ENCODE results near the gene FAM209A.
A peak's percentile ranks its signal among the peaks of the same experiment; 100 is the strongest.
"Not testable (repeated sequence)": the region's sequence is repeated elsewhere in the genome, so short reads cannot be mapped to it uniquely, and the experiment has no call there.

FAM209A gene

DNA sequence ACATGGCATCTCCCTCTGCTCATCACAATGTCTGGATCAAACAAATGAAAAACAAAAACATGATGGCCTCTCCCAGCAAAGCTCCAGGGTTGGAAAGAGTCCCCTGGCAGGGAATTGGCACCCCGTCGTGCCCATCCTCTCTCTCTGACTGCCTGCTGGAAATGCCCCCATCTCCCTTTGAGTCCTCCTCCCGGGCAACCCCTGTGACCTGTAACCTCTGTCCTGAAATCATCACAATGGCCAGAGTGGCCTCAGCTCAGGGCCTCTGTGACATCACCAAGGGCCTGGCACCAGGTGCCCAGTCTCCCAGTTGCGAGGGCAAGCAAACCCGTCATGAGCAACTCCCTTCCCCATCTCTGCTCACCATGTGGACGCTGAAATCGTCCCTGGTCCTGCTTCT, at the start of gene FAM209A:
FAM209A (plus strand) TSS at position 301 of the 400 bp plus-strand sequence; CDS start at position 366, 65 bp downstream.
- not testable (repeated sequence) for DNase-seq

DNA sequence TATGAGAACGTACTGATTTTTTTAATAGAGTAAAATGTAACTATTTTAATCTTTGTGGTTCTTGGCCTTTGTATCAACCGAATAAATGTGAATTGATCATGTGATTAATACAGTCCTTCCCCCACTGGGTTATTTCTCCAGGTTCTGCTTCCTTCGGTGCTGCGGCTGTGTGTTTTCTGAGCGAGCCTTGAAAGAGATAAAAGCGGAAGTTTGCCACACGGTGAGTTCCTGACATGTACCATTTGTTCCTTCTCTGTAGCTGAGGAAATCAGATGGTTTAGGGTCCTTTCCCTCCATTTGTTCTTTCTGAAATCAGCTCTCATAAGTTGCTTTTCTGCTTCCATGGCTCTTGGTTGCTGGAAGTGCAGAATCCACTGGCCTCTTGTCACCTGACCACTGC, 40.6 kb upstream of the FAM209A start:
- DNase-seq: no peak

- no peak for DNase-seq
These were observed 37.3 kb upstream of the FAM209A start for GRCh38 chr20:56487216-56487615.

DNA sequence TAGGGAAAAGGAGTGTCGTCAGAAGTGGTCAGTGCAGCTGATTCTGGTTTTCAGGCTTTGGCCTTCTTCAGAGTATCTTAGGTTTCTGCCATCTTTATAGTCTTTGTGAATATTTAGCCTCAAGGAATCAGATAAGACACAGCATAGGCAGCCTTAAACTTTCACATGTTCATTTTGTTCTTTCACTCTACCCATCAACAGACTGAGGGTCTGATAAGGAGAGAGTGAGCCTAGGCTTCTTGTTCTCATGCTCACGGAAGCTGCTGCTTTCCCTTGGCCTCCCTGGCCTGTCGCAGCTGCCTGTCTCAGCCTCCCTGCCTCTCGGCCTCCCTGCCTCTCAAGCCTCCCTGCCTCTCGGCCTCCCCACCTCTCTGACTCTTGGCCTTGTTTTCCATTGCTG, 36.0 kb upstream of the FAM209A start:
- DNase-seq: no peak

- no peak for DNase-seq
These were observed 23.4 kb upstream of the FAM209A start for GRCh38 chr20:56501116-56501515.

- no peak for DNase-seq
These were observed 20.6 kb upstream of the FAM209A start for GRCh38 chr20:56503916-56504315.

- peak; percentile 22 for DNase-seq
These were observed 20.1 kb upstream of the FAM209A start for GRCh38 chr20:56504373-56505005.

GRCh38 chr20:56506103-56506502, 18.4 kb upstream of the FAM209A start:
- DNase-seq: no peak

DNA sequence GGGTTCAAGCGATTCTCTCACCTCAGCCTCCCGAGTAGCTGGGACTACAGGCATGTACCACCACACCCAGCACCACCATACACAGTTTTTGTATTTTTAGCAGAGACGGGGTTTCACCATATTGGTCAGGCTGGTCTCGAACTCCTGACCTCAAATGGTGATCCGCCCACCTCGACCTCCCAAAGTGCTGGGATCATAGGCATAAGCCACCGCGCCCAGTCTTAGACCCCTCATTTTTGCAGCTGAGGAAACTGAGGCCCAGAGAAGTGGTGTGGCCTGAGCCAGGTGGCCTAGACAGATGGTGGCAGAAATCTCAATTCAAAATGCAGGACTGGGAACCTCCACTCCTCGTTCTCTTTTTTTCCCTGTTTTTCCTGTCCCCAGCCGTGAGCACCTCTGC, 12.6 kb upstream of the FAM209A start:
- DNase-seq: no peak

GRCh38 chr20:56513161-56514150, 11.1 kb upstream of the FAM209A start:
- no peak for DNase-seq

DNA sequence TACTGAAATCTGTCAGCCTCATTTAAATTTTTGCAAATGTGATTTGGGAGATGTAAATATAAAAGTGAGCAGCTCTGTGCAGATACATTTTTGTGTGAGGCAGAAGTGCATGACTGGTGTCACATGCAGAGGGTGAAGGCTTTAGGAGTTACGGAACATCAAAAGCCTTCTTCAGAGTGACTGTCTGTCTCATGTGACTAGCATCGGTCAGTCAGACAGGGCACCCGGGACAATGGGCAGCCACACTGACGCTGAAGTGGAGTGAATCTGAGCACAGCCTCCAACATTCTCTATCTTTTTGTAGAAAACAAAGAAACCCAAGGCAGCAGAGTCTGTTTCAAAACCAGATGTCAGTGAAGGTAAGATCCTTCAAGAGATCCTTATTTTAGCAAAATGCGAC, 7.9 kb upstream of the FAM209A start:
- DNase-seq: no peak

DNA sequence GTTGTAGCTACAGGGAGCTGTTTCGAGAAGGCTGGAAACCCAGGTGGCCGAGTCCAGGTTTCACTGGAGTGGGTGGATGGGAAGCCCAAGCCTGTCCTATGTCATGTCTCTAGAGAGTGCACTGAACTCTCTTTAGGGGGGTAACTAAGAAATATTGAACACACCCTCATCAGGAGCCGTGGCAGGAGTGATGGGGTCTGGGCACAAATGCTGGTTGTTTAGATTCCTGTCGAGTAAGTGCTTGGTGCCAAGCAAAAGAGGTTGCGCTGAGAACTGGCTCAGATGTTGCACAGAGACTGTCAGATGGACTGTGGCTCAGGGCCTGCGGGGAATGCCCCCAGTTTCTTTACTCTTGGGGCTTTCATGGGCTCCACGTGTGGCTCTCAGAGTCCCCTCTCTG, 7.3 kb upstream of the FAM209A start:
- DNase-seq: no peak

DNA sequence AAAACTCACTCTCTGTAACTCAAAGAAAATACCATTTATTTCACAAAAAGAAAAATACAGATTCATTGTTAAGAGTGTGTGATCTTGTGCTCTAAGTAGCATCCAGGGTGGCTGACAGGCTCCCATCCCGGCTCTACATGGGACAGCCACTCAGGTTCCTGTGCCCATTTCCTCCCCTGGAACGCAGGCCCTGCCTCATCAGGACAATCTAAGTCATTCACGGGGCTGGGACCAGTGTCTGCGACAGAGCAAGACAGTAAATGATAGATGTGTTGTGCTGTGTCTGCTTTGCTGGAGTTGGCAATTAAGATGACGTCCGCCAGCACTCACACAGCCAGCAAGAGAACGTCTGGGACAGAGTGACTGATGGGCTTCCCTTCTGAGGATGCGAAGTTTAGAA, 6.9 kb upstream of the FAM209A start:
- DNase-seq: no peak

DNA sequence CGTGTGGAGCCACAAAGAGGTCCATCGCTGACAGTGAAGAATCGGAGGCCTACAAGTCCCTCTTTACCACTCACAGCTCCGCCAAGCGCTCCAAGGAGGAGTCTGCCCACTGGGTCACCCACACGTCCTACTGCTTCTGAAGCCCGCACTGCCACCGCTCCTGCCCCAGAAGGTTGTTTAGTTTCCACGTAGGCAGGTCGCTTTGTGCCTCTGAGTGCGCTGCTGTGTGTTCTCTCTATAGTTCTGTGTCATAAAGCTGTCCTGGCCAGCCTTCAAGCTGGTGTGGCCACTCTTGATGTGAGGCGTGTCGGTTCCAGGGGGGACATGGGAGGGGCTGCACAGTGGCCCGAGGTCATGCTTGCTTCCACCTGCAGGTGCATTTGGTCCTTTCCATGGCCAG, 6.4 kb upstream of the FAM209A start:
- DNase-seq: no peak

DNA sequence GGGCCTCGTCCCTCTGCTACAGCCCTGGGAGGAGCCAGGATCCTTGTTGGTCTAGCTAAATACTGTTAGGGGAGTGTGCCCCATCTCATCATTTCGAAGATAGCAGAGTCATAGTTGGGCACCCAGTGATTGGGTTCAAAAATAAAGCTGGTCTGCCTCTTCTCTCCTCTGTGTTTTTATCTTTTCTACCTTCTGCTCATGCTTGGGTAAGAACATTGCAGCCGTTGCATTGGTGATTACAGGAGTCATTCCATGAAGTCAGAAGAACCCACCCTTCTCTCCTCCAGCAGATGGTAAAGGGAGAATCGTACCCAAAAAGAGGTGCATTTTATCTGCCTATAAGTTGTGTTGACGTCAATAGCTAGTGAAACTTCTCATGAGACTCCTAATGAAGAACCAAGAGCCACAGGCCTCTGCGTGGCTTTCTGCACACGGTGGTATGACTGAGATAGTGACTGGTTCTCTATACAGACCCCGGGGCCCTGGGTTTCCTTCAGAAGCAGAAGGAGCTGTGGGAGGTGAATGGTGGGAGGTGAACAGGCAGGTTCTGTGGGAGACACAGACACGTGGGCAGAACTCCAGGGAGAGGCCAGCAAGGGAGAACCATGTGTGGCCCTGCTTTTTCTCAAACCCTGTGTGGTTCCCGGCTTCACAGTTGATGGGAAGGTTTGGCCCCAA, 5.7 kb upstream of the FAM209A start:
- no peak for DNase-seq

- no peak for DNase-seq
These were observed 5.0 kb upstream of the FAM209A start for GRCh38 chr20:56519551-56519950.

DNA sequence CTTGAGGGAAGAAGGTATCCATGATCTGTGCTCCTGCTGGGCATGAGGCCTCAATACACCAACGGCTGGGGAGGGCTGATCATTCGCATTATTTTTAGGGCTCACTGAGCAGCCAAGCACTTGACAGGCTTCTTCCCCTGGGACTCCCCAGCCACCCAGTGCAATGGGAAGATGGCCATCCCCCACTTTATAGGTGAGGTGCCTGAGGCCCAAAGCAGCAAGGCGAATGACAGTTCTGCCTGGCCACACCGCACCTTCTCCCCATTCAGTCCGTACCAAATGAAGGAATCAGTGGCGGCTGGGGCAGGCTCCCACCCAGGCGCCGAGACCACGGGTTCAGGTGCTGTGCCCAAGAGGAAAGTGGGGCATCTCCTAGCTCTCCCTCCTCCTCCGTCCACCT, 4.4 kb upstream of the FAM209A start:
- no peak for DNase-seq

DNA sequence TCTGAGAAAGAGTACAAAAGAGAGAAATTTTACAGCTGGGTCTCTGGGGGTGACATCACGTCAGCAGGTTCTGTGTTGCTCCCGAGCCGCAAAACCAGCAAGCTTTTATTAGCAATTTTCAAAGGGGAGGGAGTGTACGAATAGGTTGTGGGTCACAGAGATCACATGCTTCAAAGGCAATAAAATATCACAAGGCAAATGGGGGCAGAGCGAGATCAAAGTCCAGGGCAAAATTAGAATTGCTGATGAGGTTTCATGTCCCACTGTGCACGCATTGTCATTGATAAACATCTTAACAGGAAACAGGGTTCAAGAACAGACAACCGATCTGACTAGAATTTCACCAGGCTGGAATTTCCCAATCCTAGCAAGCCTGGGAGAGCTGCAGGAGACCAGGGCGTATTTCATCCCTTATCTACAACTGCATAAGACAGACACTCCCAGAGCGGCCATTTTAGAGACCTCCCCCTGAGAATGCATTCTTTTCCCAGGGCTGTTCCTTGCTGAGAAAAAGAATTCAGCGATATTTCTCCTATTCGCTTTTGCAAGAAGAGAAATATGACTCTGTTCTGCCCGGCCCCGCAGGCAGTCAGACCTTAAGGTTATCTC, 3.7 kb upstream of the FAM209A start:
- not testable (repeated sequence) for DNase-seq

GRCh38 chr20:56522311-56522710, 2.2 kb upstream of the FAM209A start:
- DNase-seq: no peak

DNA sequence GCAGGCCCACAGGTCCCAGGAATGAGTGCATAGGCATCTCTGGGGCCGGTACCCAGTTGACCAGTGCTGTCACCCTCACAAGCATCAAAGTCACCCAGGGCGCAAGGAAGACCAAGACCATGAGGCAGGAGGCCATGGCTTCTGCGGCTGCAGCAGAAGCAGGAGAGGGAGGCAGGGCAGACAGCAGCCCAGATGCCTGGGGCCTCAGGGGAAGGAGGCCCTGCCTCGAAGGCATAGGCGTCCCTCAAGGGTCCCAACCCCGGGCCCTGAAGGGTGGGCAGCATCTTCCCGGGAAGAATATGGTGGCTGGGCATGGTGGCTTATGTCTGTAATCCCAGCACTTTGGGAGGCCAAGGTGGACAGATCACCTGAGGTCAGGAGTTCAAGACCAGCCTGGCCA, 3.0 kb downstream of the FAM209A start:
- DNase-seq: no peak

- not testable (repeated sequence) for DNase-seq
These were observed 8.4 kb downstream of the FAM209A start, which contains the start of gene FAM209B for GRCh38 chr20:56532946-56533345. FAM209B (plus strand) TSS chr20:56533246; CDS start chr20:56533342, 96 bp downstream.

DNA sequence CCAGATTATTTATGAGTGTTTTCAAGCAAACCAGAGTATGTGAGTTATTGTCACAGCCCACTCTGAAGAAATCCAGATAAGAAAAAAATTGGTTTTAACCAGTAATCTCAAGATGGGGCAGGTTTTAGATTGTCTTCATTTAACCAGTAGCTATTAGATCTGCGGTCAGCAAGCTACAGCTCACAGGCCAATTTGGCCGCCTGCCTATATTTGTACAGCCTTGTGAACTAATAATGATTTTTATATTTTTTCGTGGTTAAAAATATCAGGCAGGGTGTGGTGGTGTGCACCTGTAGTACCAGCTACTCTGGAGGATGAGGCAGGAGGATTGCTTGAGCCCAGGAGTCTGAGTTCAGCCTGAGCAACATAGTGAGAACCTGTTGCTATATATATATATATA, 13.5 kb downstream of the FAM209A start:
- DNase-seq: no peak

GRCh38 chr20:56540415-56540814, 15.9 kb downstream of the FAM209A start:
- no peak for DNase-seq
